Sigmoid colon (tissue), 4 donors: Measurements from ENCODE around the gene CFAP57.

Experiments used
- EP300 ChIP-seq, 4 donors: sonication (generic); formaldehyde crosslinking; IDR thresholded peaks; one replicate each; pipeline ENCODE4 v1.6.1; 2017; ENCODE audit warnings: antibody characterized with exemption in 4 of 4
- POLR2A ChIP-seq, 2 donors: fragments of 450-650 bp; IDR thresholded peaks; one replicate each; pipeline ENCODE4 v1.6.1; 2016; ENCODE audit warnings: antibody characterized with exemption in 2 of 2, mild to moderate bottlenecking in 2 of 2, moderate library complexity in 2 of 2
- POLR2AphosphoS5 ChIP-seq, 4 donors: sonication (generic); formaldehyde crosslinking; IDR thresholded peaks; one replicate each; pipeline ENCODE4 v1.6.1; 2017; ENCODE audit warnings: antibody characterized with exemption in 4 of 4
- TF ChIP-seq, protein P1 (sequence below), 4 experiments: fragments of 450-650 bp in 3 of 4; fragments of 200-600 bp in 1 of 4; IDR thresholded peaks; one replicate each; pipeline ENCODE4 v1.5.1; 2016 to 2019; ENCODE audit warnings: antibody characterized with exemption in 4 of 4, mild to moderate bottlenecking in 3 of 4, moderate library complexity in 2 of 4

GRCh38 chr1:43237121-43237520 is 65.0 kb downstream of the CFAP57 start:
- TF ChIP-seq, protein P1, sequence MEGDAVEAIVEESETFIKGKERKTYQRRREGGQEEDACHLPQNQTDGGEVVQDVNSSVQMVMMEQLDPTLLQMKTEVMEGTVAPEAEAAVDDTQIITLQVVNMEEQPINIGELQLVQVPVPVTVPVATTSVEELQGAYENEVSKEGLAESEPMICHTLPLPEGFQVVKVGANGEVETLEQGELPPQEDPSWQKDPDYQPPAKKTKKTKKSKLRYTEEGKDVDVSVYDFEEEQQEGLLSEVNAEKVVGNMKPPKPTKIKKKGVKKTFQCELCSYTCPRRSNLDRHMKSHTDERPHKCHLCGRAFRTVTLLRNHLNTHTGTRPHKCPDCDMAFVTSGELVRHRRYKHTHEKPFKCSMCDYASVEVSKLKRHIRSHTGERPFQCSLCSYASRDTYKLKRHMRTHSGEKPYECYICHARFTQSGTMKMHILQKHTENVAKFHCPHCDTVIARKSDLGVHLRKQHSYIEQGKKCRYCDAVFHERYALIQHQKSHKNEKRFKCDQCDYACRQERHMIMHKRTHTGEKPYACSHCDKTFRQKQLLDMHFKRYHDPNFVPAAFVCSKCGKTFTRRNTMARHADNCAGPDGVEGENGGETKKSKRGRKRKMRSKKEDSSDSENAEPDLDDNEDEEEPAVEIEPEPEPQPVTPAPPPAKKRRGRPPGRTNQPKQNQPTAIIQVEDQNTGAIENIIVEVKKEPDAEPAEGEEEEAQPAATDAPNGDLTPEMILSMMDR (IDR thresholded peaks at IDR 0.05): no peak
- no peak for TF ChIP-seq POLR2A (IDR thresholded peaks at IDR 0.05)
- TF ChIP-seq POLR2AphosphoS5 (IDR thresholded peaks at IDR 0.05): no peak
- TF ChIP-seq EP300 (IDR thresholded peaks at IDR 0.05): no peak
